Lung (tissue), 12 donors: Measurements from ENCODE around the gene RUVBL2. TPM values are rescaled to one million over a fixed set of nuclear protein-coding genes. Genes with fewer than 3 reads are reported as not detected.

ENCODE experiments used
- ATAC-seq: fragments of 200-7000 bp; cut with Tn5 transposase; one replicate; pipeline ENCODE4 v1.9.1; 2020; ENCODE audit warnings: moderate number of reproducible peaks; ENCODE audit not compliant: insufficient read depth, low FRiP score
- DNase-seq, 3 donors: peaks; one replicate each; pipeline ENCODE4 v3.0.0-alpha.2; 2013 to 2017
- H3K27ac ChIP-seq, 2 donors: one replicate each; pipeline ENCODE4 v1.5.1; 2013; ENCODE audit warnings: mild to moderate bottlenecking in 2 of 2, moderate library complexity in 2 of 2, control low read depth in 1 of 2, inconsistent platforms in 1 of 2, low read depth in 1 of 2, low read length in 1 of 2
- H3K27me3 ChIP-seq, 3 donors: one replicate each; pipeline ENCODE4 v1.5.1; 2013; ENCODE audit warnings: low read length in 2 of 3; ENCODE audit not compliant: control insufficient read depth in 3 of 3, insufficient read depth in 3 of 3
- H3K36me3 ChIP-seq, 4 donors: one replicate each; pipeline ENCODE4 v1.5.1; 2013; ENCODE audit warnings: low read length in 4 of 4, mild to moderate bottlenecking in 1 of 4, moderate library complexity in 1 of 4; ENCODE audit not compliant: control insufficient read depth in 4 of 4, insufficient read depth in 4 of 4
- H3K4me1 ChIP-seq, 5 donors: one replicate each; pipeline ENCODE4 v1.5.1; 2013; ENCODE audit warnings: low read length in 5 of 5, mild to moderate bottlenecking in 2 of 5, moderate library complexity in 1 of 5; ENCODE audit not compliant: control insufficient read depth in 5 of 5, insufficient read depth in 5 of 5
- H3K4me3 ChIP-seq: one replicate; pipeline ENCODE4 v1.5.1; 2013; ENCODE audit warnings: mild to moderate bottlenecking, control low read depth, moderate library complexity
- H3K9ac ChIP-seq, 2 donors: one replicate each; pipeline ENCODE4 v1.5.1; 2013; ENCODE audit warnings: low read length in 2 of 2, control low read depth in 1 of 2; ENCODE audit not compliant: insufficient read depth in 1 of 2
- H3K9me3 ChIP-seq, 4 donors: one replicate each; pipeline ENCODE4 v1.5.1; 2013; ENCODE audit warnings: low read length in 3 of 4, mild to moderate bottlenecking in 1 of 4, moderate library complexity in 1 of 4; ENCODE audit not compliant: control insufficient read depth in 4 of 4, insufficient read depth in 3 of 4
- WGBS, 2 donors: extraction: QIAGEN DNeasy Blood & Tissue Kit; methylation state at CpG; one replicate each; pipeline ENCODE4 v1.1.7; 2013; 5-methylcytosine and 5-hydroxymethylcytosine counted together
- polyA plus RNA-seq, 2 donors: library from polyadenylated mRNA; stranded (reverse); fragments of 200-250 nt; gene quantifications; one replicate each; pipeline ENCODE4 v1.2.1, GENCODE V29; 2013
- total RNA-seq, 2 donors: library from RNA; depleted of rRNA in 1 of 2; stranded (reverse); fragments of >200 nt in 1 of 2; gene quantifications; one replicate each; pipeline ENCODE4 v1.2.1, GENCODE V29; 2014 to 2021
- TF ChIP-seq, protein P1 (sequence below): IDR thresholded peaks from 2 replicates; pipeline ENCODE4 v1.5.1; 2012; ENCODE audit warnings: mild to moderate bottlenecking; ENCODE audit errors: control extremely low read depth, extremely low read depth
- donor health status: control.
- donor health status: control.
- donor health status: Bipolar disorder and iron deficiency.
- donor health status: healthy.
- donor health status: DM: yes; HTN: yes; CAD: no.

The RUVBL2 gene
- total and polyA plus RNA-seq, 4 donors = 80.7 to 112 (median 96.8) TPM

DNA sequence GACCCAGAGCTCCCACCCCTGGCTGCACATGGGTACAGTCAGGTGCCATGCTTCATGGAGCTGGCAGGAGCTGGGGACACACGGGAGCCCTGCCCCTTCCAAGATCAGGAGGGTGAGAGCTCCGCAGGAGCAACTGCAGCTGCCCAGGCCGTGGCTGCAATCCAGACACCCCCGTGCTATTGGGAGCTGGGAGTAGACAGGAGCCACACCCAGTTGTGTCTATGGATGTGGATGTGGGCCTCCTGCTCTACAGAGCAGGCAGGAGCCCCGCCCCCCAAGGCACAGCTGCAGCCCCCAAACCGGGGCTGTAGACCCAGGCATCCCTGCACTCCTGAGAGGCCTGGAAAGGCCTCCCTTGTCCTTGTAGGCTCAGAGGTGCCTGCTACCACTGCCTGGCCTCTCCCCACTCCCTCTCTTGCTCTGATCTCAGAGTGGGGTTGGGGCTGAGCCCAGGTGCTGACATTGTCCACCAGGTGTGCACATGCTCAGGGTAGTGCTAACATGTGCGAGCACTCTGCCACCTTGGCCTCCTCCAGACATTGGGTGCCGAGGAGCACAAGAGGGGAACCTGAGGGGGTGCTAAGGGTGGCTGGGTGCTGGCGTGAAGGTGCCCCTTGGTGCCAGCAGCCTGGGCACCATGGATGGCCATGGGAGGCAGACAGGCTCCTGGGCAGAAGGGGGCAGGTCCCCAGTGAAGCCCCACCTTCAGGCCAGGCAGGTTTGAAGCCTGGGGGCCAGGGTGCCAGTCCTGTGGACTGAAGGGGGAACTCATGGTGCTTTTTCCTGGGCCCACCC lies 47.0 kb upstream of the RUVBL2 start:
- peaks cover 0 to 2% (median 0%) of the 10 kb centered on the region in 4 donors for H3K9me3 ChIP-seq
- H3K9ac ChIP-seq = no peak overlapping the region
- H3K4me3 ChIP-seq = no peak overlapping the region
- 75 to 85% methylated on average over 9 of the region's 9 CpGs for WGBS, 2 donors
- TF ChIP-seq, protein P1, sequence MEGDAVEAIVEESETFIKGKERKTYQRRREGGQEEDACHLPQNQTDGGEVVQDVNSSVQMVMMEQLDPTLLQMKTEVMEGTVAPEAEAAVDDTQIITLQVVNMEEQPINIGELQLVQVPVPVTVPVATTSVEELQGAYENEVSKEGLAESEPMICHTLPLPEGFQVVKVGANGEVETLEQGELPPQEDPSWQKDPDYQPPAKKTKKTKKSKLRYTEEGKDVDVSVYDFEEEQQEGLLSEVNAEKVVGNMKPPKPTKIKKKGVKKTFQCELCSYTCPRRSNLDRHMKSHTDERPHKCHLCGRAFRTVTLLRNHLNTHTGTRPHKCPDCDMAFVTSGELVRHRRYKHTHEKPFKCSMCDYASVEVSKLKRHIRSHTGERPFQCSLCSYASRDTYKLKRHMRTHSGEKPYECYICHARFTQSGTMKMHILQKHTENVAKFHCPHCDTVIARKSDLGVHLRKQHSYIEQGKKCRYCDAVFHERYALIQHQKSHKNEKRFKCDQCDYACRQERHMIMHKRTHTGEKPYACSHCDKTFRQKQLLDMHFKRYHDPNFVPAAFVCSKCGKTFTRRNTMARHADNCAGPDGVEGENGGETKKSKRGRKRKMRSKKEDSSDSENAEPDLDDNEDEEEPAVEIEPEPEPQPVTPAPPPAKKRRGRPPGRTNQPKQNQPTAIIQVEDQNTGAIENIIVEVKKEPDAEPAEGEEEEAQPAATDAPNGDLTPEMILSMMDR = no peak
- DNase-seq (no peak), ATAC-seq (no peak)
- no peaks in the 10 kb centered on the region for H3K36me3 ChIP-seq
- H3K4me1 ChIP-seq = peaks cover 0 to 2% (median 0%) of the 10 kb centered on the region in 5 donors
- H3K27me3 ChIP-seq = no peaks in the 10 kb centered on the region
- no peak overlapping the region for H3K27ac ChIP-seq

DNA sequence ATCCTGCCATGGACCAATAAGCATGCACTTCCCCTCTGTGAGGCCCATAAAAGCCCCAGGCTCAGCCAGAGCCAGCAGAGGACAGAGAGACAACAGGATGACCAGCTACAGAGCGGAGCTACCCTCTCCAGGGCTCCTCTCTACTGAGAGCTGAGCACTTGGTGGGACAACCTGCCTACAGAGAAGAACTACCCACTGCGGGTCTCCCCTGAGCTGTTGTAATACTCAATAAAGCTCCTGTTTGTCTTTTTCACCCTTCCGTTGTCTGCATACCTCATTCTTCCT lies 46.5 kb upstream of the RUVBL2 start:
- no peaks in the 10 kb centered on the region for H3K27me3 ChIP-seq
- ATAC-seq = no peak
- no peak overlapping the region for H3K9ac ChIP-seq
- peaks cover 0 to 2% (median 0%) of the 10 kb centered on the region in 5 donors for H3K4me1 ChIP-seq
- H3K36me3 ChIP-seq = no peaks in the 10 kb centered on the region
- WGBS, 2 donors = 96 to 100% methylated on average over 3 of the region's 3 CpGs
- H3K4me3 ChIP-seq = no peak overlapping the region
- H3K9me3 ChIP-seq = peaks cover 0 to 2% (median 0%) of the 10 kb centered on the region in 4 donors
- H3K27ac ChIP-seq = no peak overlapping the region
- TF ChIP-seq, protein P1 = no peak
- no peak for DNase-seq

DNA sequence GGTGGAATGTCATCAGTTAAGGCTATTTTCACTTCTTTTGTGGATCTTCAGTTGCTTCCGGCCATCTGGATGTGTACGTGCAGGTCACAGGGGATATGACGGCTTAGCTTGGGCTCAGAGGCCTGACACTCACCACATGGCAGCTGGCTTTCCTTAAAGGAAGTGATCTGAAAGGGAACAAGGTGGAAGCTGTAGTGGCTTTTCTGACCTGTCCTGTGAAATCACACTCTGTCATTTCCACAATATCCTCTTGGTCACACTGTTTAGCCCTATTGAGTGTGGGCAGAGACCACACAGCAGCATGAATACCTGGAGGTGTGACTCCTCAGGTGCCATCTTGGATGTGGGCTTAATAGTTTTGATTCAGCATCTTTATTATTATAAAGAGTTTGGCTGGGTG lies 43.5 kb upstream of the RUVBL2 start:
- Histone ChIP-seq H3K9me3 (no peaks in the 10 kb centered on the region), H3K9ac (no peak overlapping the region), H3K27ac (no peak overlapping the region), H3K4me3 (no peak overlapping the region), H3K36me3 (no peaks in the 10 kb centered on the region), H3K27me3 (no peaks in the 10 kb centered on the region), H3K4me1 (peaks cover 0 to 2% (median 0%) of the 10 kb centered on the region in 5 donors)
- TF ChIP-seq, protein P1 = no peak
- DNase-seq = peak in 2 of 3 donors; percentile 38 to 55
- 60 to 74% methylated on average over 3 of the region's 3 CpGs for WGBS, 2 donors
- no peak for ATAC-seq
